Neural progenitor cell (in vitro differentiated cells): ENCODE data around the gene VWC2L. TPM values are rescaled to one million over a fixed set of nuclear protein-coding genes. Genes with fewer than 3 reads are reported as not detected.

Source experiments
- DNase-seq: peaks from one replicate; pipeline ENCODE4 v3.0.0-alpha.2; 2016; ENCODE audit warnings: low spot score
- H2AFZ ChIP-seq: fragments of 200-600 bp; sonication (generic); replicated peaks from 2 replicates; pipeline ENCODE4 v1.6.1; 2016; ENCODE audit warnings: antibody characterized with exemption
- H3F3A ChIP-seq: fragments of 200-600 bp; sonication (generic); 2 replicates; pipeline ENCODE4 v1.6.1; 2016; ENCODE audit warnings: antibody characterized with exemption, low read depth
- H3K27ac ChIP-seq: fragments of 200-600 bp; sonication (generic); 2 replicates; pipeline ENCODE4 v1.5.1; 2016; ENCODE audit warnings: mild to moderate bottlenecking
- H3K27me3 ChIP-seq: fragments of 200-600 bp; sonication (generic); 2 replicates; pipeline ENCODE4 v1.6.1; 2016; ENCODE audit warnings: mild to moderate bottlenecking, moderate library complexity
- H3K36me3 ChIP-seq: fragments of 200-600 bp; sonication (generic); 2 replicates; pipeline ENCODE4 v1.5.1; 2016
- H3K4me1 ChIP-seq: fragments of 200-600 bp; sonication (generic); 2 replicates; pipeline ENCODE4 v1.6.1; 2016; ENCODE audit warnings: mixed run types
- H3K4me2 ChIP-seq: fragments of 200-600 bp; sonication (generic); 2 replicates; pipeline ENCODE4 v1.6.1; 2016
- H3K4me3 ChIP-seq: fragments of 200-600 bp; sonication (generic); 2 replicates; pipeline ENCODE4 v1.5.1; 2016
- H3K79me2 ChIP-seq: fragments of 200-600 bp; sonication (generic); 2 replicates; pipeline ENCODE4 v1.6.1; 2016; ENCODE audit warnings: low read depth
- H3K9ac ChIP-seq: fragments of 200-600 bp; sonication (generic); 2 replicates; pipeline ENCODE4 v1.6.1; 2016
- H3K9me3 ChIP-seq: fragments of 200-600 bp; sonication (generic); 2 replicates; pipeline ENCODE4 v1.5.1; 2016; ENCODE audit warnings: low read depth
- H4K20me1 ChIP-seq: fragments of 200-600 bp; sonication (generic); 2 replicates; pipeline ENCODE4 v1.6.1; 2016; ENCODE audit warnings: low read depth
- H3K27ac Mint-ChIP-seq: 3 replicates; pipeline ENCODE4 v1.8.0; 2021; ENCODE audit warnings: mixed read lengths
- H3K27me3 Mint-ChIP-seq: 2 replicates; pipeline ENCODE4 v1.8.0; 2022; ENCODE audit warnings: low read depth, mild to moderate bottlenecking, inconsistent platforms, moderate library complexity, mixed read lengths; ENCODE audit not compliant: insufficient read depth
- H3K36me3 Mint-ChIP-seq: 3 replicates; pipeline ENCODE4 v1.8.0; 2021; ENCODE audit warnings: mixed read lengths
- H3K4me1 Mint-ChIP-seq: 3 replicates; pipeline ENCODE4 v1.8.0; 2021; ENCODE audit warnings: mixed read lengths
- H3K4me3 Mint-ChIP-seq: 3 replicates; pipeline ENCODE4 v1.8.0; 2021; ENCODE audit warnings: mild to moderate bottlenecking, moderate library complexity, mixed read lengths
- H3K9me3 Mint-ChIP-seq: 3 replicates; pipeline ENCODE4 v1.8.0; 2020; ENCODE audit warnings: mixed read lengths
- EZH2 ChIP-seq: fragments of 200-600 bp; sonication (generic); IDR thresholded peaks from 2 replicates; pipeline ENCODE4 v1.6.1; 2017; ENCODE audit warnings: antibody characterized with exemption, mild to moderate bottlenecking, moderate library complexity
- EZH2phosphoT487 ChIP-seq: fragments of 200-600 bp; sonication (generic); IDR thresholded peaks from 2 replicates; pipeline ENCODE4 v1.6.1; 2017; ENCODE audit warnings: antibody characterized with exemption
- total RNA-seq: library from RNA; depleted of rRNA; stranded (reverse); fragments of >200 nt; gene quantifications from 2 replicates; pipeline ENCODE4 v1.2.3, GENCODE V29; 2015; ENCODE audit warnings: low replicate concordance
- TF ChIP-seq, protein P1 (sequence below): fragments of 200-600 bp; sonication (generic); IDR thresholded peaks from 2 replicates; pipeline ENCODE4 v1.5.1; 2017; ENCODE audit warnings: antibody characterized with exemption, mild to moderate bottlenecking

VWC2L gene
- total RNA-seq, 1 donor from 2014 or later = not detected

- Mint-ChIP-seq H3K27ac (no peak overlapping the region), H3K27me3 (no peaks in the 10 kb centered on the region), H3K4me1 (no peaks in the 10 kb centered on the region), H3K9me3 (no peaks in the 10 kb centered on the region), H3K36me3 (no peaks in the 10 kb centered on the region), H3K4me3 (no peak overlapping the region)
- H3K4me1 ChIP-seq = no peaks in the 10 kb centered on the region
- no peaks in the 10 kb centered on the region for H3K36me3 ChIP-seq
- H3K27me3 ChIP-seq = no peaks in the 10 kb centered on the region
- no peaks in the 10 kb centered on the region for H3K79me2 ChIP-seq
- no peaks in the 10 kb centered on the region for H4K20me1 ChIP-seq
- no peak overlapping the region for H3K4me2 ChIP-seq
- H3K27ac ChIP-seq = no peak overlapping the region
- DNase-seq = no peak
- no peaks in the 10 kb centered on the region for H3K9me3 ChIP-seq
- no peak overlapping the region for H3K9ac ChIP-seq
- H2AFZ ChIP-seq = no peak overlapping the region
- no peaks in the 10 kb centered on the region for H3F3A ChIP-seq
- H3K4me3 ChIP-seq = no peak overlapping the region
- TF ChIP-seq EZH2phosphoT487 (no peak), EZH2 (no peak)
- TF ChIP-seq, protein P1, sequence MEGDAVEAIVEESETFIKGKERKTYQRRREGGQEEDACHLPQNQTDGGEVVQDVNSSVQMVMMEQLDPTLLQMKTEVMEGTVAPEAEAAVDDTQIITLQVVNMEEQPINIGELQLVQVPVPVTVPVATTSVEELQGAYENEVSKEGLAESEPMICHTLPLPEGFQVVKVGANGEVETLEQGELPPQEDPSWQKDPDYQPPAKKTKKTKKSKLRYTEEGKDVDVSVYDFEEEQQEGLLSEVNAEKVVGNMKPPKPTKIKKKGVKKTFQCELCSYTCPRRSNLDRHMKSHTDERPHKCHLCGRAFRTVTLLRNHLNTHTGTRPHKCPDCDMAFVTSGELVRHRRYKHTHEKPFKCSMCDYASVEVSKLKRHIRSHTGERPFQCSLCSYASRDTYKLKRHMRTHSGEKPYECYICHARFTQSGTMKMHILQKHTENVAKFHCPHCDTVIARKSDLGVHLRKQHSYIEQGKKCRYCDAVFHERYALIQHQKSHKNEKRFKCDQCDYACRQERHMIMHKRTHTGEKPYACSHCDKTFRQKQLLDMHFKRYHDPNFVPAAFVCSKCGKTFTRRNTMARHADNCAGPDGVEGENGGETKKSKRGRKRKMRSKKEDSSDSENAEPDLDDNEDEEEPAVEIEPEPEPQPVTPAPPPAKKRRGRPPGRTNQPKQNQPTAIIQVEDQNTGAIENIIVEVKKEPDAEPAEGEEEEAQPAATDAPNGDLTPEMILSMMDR = no peak
Measured at GRCh38 chr2:214379227-214379626, 31.6 kb upstream of the VWC2L start.

DNA sequence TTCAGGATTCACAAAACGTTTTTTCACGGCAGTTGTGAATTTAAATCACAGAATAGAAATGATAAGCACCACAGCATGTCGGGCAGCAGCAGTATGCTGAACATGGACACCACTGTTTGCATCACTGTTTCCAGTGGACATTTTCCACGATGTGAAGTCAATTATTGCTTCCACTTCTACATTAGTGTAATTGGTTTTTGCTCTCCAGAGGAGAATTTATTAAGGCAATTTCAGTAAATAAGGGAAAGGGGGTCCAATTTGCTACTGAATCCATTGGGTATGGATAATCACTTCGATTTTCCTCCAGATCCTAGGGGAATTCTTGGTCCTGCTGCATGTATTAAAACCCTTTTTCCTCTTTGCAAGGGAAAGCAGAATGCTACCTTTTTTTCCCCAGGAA is 30.2 kb upstream of the VWC2L start:
- Mint-ChIP-seq H3K4me3 (no peak overlapping the region), H3K27ac (no peak overlapping the region), H3K36me3 (no peaks in the 10 kb centered on the region), H3K27me3 (no peaks in the 10 kb centered on the region), H3K4me1 (no peaks in the 10 kb centered on the region), H3K9me3 (no peaks in the 10 kb centered on the region)
- Histone ChIP-seq H3K4me3 (no peak overlapping the region), H4K20me1 (no peaks in the 10 kb centered on the region), H3F3A (no peaks in the 10 kb centered on the region), H3K4me2 (no peak overlapping the region), H3K36me3 (no peaks in the 10 kb centered on the region), H3K27ac (no peak overlapping the region), H3K9ac (no peak overlapping the region), H3K4me1 (no peaks in the 10 kb centered on the region), H2AFZ (no peak overlapping the region), H3K79me2 (no peaks in the 10 kb centered on the region), H3K27me3 (no peaks in the 10 kb centered on the region), H3K9me3 (no peaks in the 10 kb centered on the region)
- DNase-seq = no peak
- TF ChIP-seq EZH2 = no peak

- Histone ChIP-seq H3K79me2 (no peaks in the 10 kb centered on the region), H3K4me3 (no peak overlapping the region), H3K27ac (no peak overlapping the region), H3K4me2 (no peak overlapping the region), H3K9me3 (no peaks in the 10 kb centered on the region), H3K4me1 (no peaks in the 10 kb centered on the region), H3F3A (no peaks in the 10 kb centered on the region), H2AFZ (no peak overlapping the region), H3K9ac (no peak overlapping the region), H3K36me3 (no peaks in the 10 kb centered on the region), H4K20me1 (no peaks in the 10 kb centered on the region), H3K27me3 (no peaks in the 10 kb centered on the region)
- TF ChIP-seq EZH2 (no peak), EZH2phosphoT487 (no peak)
- TF ChIP-seq, protein P1 = no peak
- H3K36me3 Mint-ChIP-seq = no peaks in the 10 kb centered on the region
- DNase-seq = no peak
- H3K4me1 Mint-ChIP-seq = no peaks in the 10 kb centered on the region
- H3K9me3 Mint-ChIP-seq = no peaks in the 10 kb centered on the region
- H3K4me3 Mint-ChIP-seq = no peak overlapping the region
- no peaks in the 10 kb centered on the region for H3K27me3 Mint-ChIP-seq
- no peak overlapping the region for H3K27ac Mint-ChIP-seq
Measured at GRCh38 chr2:214382229-214382628, 28.6 kb upstream of the VWC2L start.

DNA sequence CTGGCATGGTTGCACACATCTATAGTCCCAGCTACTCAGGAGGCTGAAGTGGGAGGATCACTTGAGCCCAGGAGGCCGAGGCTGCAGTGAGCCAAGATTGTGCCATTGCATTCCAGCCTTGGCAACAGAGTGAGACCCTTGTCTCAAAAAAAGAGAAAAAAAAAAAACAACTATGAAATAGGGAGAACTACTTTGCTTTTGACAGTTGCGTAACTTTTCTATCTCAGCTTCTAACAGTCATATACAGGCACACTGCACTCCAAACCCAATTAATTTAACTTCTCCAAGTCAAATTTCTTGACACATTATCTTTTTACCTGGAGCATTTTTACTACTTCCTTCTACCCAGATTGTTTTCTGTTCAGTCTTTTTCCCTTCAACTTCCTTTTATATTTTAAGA is 24.1 kb upstream of the VWC2L start:
- Histone ChIP-seq H3K27me3 (no peaks in the 10 kb centered on the region), H3K4me2 (no peak overlapping the region), H3K79me2 (no peaks in the 10 kb centered on the region), H3K4me3 (no peak overlapping the region), H3K9ac (no peak overlapping the region), H3K9me3 (no peaks in the 10 kb centered on the region), H3K27ac (no peak overlapping the region), H3K36me3 (no peaks in the 10 kb centered on the region), H3K4me1 (no peaks in the 10 kb centered on the region), H4K20me1 (no peaks in the 10 kb centered on the region), H2AFZ (no peak overlapping the region), H3F3A (no peaks in the 10 kb centered on the region)
- Mint-ChIP-seq H3K27me3 (no peaks in the 10 kb centered on the region), H3K4me1 (no peaks in the 10 kb centered on the region), H3K4me3 (no peak overlapping the region), H3K27ac (no peak overlapping the region), H3K36me3 (no peaks in the 10 kb centered on the region), H3K9me3 (no peaks in the 10 kb centered on the region)
- DNase-seq = no peak
- TF ChIP-seq EZH2 (no peak), EZH2phosphoT487 (no peak)
- TF ChIP-seq, protein P1 = no peak
